HepG2 (cell line): ENCODE measurements around the gene WDR13. TPM values are rescaled to one million over a fixed set of nuclear protein-coding genes. Genes with fewer than 3 reads are reported as not detected.

Experiments
- ADNP ChIP-seq: sonication (generic); formaldehyde crosslinking; IDR thresholded peaks from 2 replicates; pipeline ENCODE4 v1.4.0; 2020; ENCODE audit warnings: missing genetic modification reagents
- BCL6 ChIP-seq: IDR thresholded peaks from 2 replicates; pipeline ENCODE4 v1.6.1; 2016; ENCODE audit warnings: missing genetic modification reagents, missing compliant biosample characterization
- CAMTA2 ChIP-seq: sonication (generic); formaldehyde crosslinking; IDR thresholded peaks from 2 replicates; pipeline ENCODE4 v1.4.0; 2020; ENCODE audit warnings: mild to moderate bottlenecking, missing genetic modification reagents, borderline replicate concordance
- FIP1L1 ChIP-seq: fragments of 200-400 bp; formaldehyde crosslinking; IDR thresholded peaks from 2 replicates; pipeline ENCODE4 v1.6.1; 2018; ENCODE audit warnings: low read depth, mild to moderate bottlenecking, low read length, moderate library complexity, borderline replicate concordance; ENCODE audit not compliant: insufficient read depth
- HIC2 ChIP-seq: sonication (generic); formaldehyde crosslinking; IDR thresholded peaks from 2 replicates; pipeline ENCODE4 v1.9.0; 2022; ENCODE audit warnings: low read depth, missing genetic modification reagents
- HOXA3 ChIP-seq: sonication (generic); formaldehyde crosslinking; IDR thresholded peaks from 2 replicates; pipeline ENCODE4 v1.5.0; 2020; ENCODE audit warnings: missing genetic modification reagents
- HOXD1 ChIP-seq: sonication (generic); formaldehyde crosslinking; IDR thresholded peaks from 2 replicates; pipeline ENCODE4 v1.5.0; 2020; ENCODE audit warnings: missing genetic modification reagents
- ISL2 ChIP-seq: sonication (generic); formaldehyde crosslinking; IDR thresholded peaks from 2 replicates; pipeline ENCODE4 v1.5.0; 2020; ENCODE audit warnings: missing genetic modification reagents
- KDM3A ChIP-seq: IDR thresholded peaks from 2 replicates; pipeline ENCODE4 v1.6.1; 2018; ENCODE audit warnings: low read depth, missing compliant biosample characterization
- KDM4B ChIP-seq: sonication (generic); formaldehyde crosslinking; IDR thresholded peaks from 2 replicates; pipeline ENCODE4 v1.4.0; 2020; ENCODE audit warnings: missing genetic modification reagents
- PATZ1 ChIP-seq: sonication (generic); formaldehyde crosslinking; IDR thresholded peaks from 2 replicates; pipeline ENCODE4 v1.4.0; 2020; ENCODE audit warnings: missing genetic modification reagents
- RAD21 ChIP-seq: fragments of 450-650 bp; formaldehyde crosslinking; IDR thresholded peaks from 2 replicates; pipeline ENCODE4 v1.5.0; 2020; ENCODE audit warnings: mild to moderate bottlenecking
- SYNCRIP ChIP-seq: fragments of 200-400 bp; formaldehyde crosslinking; IDR thresholded peaks from 2 replicates; pipeline ENCODE4 v1.6.1; 2018; ENCODE audit warnings: mild to moderate bottlenecking, low read depth, low read length; ENCODE audit not compliant: insufficient read depth
- ZNF44 ChIP-seq: sonication (generic); formaldehyde crosslinking; IDR thresholded peaks from 2 replicates; pipeline ENCODE4 v1.5.1; 2020; ENCODE audit warnings: mild to moderate bottlenecking, missing genetic modification reagents
- ZNF501 ChIP-seq: sonication (generic); formaldehyde crosslinking; IDR thresholded peaks from 2 replicates; pipeline ENCODE4 v1.5.1; 2020; ENCODE audit warnings: mild to moderate bottlenecking, moderate library complexity, missing genetic modification reagents
- ZNF776 ChIP-seq: sonication (generic); formaldehyde crosslinking; IDR thresholded peaks from 2 replicates; pipeline ENCODE4 v1.4.0; 2020; ENCODE audit warnings: mild to moderate bottlenecking, missing genetic modification reagents
- polyA plus RNA-seq, 8 experiments: library from polyadenylated mRNA; depleted of rRNA in 3 of 8; stranded (reverse) in 7 of 8; unstranded in 1 of 8; fragments of >200 nt; fragmentation: Illumina TruSeq in 4 of 8; extraction: Trizol in 4 of 8; gene quantifications; 2 replicates each; pipeline versions ENCODE4 v1.2.1 to v1.2.3, GENCODE V29; 2011 to 2016; ENCODE audit warnings: low read depth in 4 of 8, missing spikeins in 1 of 8, mixed read lengths in 1 of 8; ENCODE audit not compliant: insufficient read depth in 1 of 8
- total RNA-seq, 5 experiments: library from RNA; depleted of rRNA; stranded (reverse); fragments of >200 nt; fragmentation: Illumina TruSeq; extraction: Trizol; gene quantifications; 2 replicates each; pipeline ENCODE4 v1.2.3, GENCODE V29; 2016; ENCODE audit warnings: low read depth in 1 of 5
- TF ChIP-seq, protein P1 (sequence below): sonication (generic); formaldehyde crosslinking; IDR thresholded peaks from 2 replicates; pipeline ENCODE4 v1.8.1; 2022; ENCODE audit warnings: low read depth, mild to moderate bottlenecking, missing genetic modification reagents
- TF ChIP-seq, protein P2 (sequence below): IDR thresholded peaks from 2 replicates; pipeline ENCODE4 v1.6.1; 2016; ENCODE audit warnings: mild to moderate bottlenecking
- TF ChIP-seq, protein P3 (sequence below): sonication (generic); formaldehyde crosslinking; IDR thresholded peaks from 2 replicates; pipeline ENCODE4 v1.5.1; 2020; ENCODE audit warnings: missing genetic modification reagents, mild to moderate bottlenecking, borderline replicate concordance
- TF ChIP-seq, protein P4 (sequence below): sonication (generic); formaldehyde crosslinking; IDR thresholded peaks from 2 replicates; pipeline ENCODE4 v1.8.0; 2022; ENCODE audit warnings: mild to moderate bottlenecking, missing genetic modification reagents, moderate library complexity

The WDR13 gene
- total and polyA plus RNA-seq, 2 of the 13 experiments (the other 11 are each of a cell fraction or from before 2014, with no cell fraction given) = 28.7 to 37.1 TPM

DNA sequence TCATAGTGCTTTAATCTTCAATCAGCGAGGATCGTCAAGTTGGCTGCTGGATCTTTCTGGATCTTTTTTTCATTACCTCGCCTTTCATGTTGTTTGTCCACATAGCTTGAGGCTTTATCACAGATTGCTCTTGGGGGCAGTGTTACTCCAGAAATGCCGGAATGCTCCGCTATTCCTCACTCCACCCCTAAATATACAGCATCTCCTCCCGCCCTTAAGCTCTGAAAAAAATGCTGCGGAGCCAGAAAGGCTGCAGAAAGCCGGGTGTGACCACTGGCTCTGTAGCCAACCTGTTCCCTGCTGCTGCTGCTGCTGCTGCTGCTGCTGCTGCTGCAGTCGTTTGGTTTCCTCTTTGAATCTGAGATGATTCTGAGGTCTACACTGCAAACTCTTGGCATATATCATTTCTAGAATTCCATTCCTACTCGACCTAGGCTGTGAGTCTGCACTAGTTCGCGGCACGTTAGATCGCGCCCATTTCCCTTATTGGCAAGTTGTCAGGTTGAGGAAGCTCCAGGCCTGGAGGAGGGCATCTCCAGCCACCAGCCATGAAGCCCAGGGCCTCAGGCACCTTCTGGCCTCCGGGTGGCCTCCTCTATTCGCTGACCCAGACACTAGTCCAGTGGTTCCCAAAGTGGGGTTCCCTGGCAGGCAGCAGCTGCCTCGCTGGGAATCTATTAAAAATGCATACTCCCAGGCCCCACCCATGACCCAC is 34.2 kb downstream of the WDR13 start (continued):
- TF ChIP-seq BCL6 (no peak), ZNF501 (CRISPR knock-in tag) (0 out of 2 replicates have a peak, but pooled peaks have one; percentile 39), ISL2 (no peak), HOXD1 (CRISPR knock-in tag) (no peak), SYNCRIP (no peak), KDM3A (0 out of 2 replicates have a peak, but pooled peaks have one; percentile 42), CAMTA2 (CRISPR knock-in tag) (no peak), HOXA3 (0 out of 2 replicates have a peak, but pooled peaks have one; percentile 28), RAD21 (CRISPR knock-in tag) (peak; percentile 84), ZNF44 (CRISPR knock-in tag) (no peak), KDM4B (CRISPR knock-in tag) (no peak), PATZ1 (CRISPR knock-in tag) (no peak), ADNP (CRISPR knock-in tag) (0 out of 2 replicates have a peak, but pooled peaks have one; percentile 19), ZNF776 (CRISPR knock-in tag) (no peak), HIC2 (CRISPR knock-in tag) (no peak), FIP1L1 (no peak)
- TF ChIP-seq, protein P1, sequence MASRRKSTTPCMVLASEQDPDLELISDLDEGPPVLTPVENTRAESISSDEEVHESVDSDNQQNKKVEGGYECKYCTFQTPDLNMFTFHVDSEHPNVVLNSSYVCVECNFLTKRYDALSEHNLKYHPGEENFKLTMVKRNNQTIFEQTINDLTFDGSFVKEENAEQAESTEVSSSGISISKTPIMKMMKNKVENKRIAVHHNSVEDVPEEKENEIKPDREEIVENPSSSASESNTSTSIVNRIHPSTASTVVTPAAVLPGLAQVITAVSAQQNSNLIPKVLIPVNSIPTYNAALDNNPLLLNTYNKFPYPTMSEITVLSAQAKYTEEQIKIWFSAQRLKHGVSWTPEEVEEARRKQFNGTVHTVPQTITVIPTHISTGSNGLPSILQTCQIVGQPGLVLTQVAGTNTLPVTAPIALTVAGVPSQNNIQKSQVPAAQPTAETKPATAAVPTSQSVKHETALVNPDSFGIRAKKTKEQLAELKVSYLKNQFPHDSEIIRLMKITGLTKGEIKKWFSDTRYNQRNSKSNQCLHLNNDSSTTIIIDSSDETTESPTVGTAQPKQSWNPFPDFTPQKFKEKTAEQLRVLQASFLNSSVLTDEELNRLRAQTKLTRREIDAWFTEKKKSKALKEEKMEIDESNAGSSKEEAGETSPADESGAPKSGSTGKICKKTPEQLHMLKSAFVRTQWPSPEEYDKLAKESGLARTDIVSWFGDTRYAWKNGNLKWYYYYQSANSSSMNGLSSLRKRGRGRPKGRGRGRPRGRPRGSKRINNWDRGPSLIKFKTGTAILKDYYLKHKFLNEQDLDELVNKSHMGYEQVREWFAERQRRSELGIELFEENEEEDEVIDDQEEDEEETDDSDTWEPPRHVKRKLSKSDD (CRISPR knock-in tag) = no peak
- TF ChIP-seq, protein P2, sequence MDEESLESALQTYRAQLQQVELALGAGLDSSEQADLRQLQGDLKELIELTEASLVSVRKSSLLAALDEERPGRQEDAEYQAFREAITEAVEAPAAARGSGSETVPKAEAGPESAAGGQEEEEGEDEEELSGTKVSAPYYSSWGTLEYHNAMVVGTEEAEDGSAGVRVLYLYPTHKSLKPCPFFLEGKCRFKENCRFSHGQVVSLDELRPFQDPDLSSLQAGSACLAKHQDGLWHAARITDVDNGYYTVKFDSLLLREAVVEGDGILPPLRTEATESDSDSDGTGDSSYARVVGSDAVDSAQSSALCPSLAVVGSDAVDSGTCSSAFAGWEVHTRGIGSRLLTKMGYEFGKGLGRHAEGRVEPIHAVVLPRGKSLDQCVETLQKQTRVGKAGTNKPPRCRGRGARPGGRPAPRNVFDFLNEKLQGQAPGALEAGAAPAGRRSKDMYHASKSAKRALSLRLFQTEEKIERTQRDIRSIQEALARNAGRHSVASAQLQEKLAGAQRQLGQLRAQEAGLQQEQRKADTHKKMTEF (CRISPR knock-in tag) = peak; percentile 65
- TF ChIP-seq, protein P3, sequence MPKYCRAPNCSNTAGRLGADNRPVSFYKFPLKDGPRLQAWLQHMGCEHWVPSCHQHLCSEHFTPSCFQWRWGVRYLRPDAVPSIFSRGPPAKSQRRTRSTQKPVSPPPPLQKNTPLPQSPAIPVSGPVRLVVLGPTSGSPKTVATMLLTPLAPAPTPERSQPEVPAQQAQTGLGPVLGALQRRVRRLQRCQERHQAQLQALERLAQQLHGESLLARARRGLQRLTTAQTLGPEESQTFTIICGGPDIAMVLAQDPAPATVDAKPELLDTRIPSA = no peak
- TF ChIP-seq, protein P4, sequence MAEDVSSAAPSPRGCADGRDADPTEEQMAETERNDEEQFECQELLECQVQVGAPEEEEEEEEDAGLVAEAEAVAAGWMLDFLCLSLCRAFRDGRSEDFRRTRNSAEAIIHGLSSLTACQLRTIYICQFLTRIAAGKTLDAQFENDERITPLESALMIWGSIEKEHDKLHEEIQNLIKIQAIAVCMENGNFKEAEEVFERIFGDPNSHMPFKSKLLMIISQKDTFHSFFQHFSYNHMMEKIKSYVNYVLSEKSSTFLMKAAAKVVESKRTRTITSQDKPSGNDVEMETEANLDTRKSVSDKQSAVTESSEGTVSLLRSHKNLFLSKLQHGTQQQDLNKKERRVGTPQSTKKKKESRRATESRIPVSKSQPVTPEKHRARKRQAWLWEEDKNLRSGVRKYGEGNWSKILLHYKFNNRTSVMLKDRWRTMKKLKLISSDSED (CRISPR knock-in tag) = no peak
